Thyroid gland (tissue), 4 donors: ENCODE data around the gene MAP4K1. TPM values are rescaled to one million over a fixed set of nuclear protein-coding genes. Genes with fewer than 3 reads are reported as not detected.

Source experiments
- DNase-seq, 2 donors: peaks; one replicate each; pipeline ENCODE4 v3.0.0-alpha.2; 2019
- H3K27ac ChIP-seq, 3 donors: fragments of 200-600 bp; sonication (generic); 1 replicate in 2 of 3; 2 replicates in 1 of 3; pipeline ENCODE4 v1.5.1; 2016 to 2019; ENCODE audit warnings: mild to moderate bottlenecking in 1 of 3, moderate library complexity in 1 of 3
- H3K27me3 ChIP-seq: fragments of 200-600 bp; sonication (generic); one replicate; pipeline ENCODE4 v1.5.1; 2019
- H3K36me3 ChIP-seq, 2 donors: fragments of 200-600 bp; sonication (generic); one replicate each; pipeline ENCODE4 v1.5.1; 2016 to 2019
- H3K4me1 ChIP-seq, 2 donors: fragments of 200-600 bp; sonication (generic); one replicate each; pipeline ENCODE4 v1.5.1; 2017 to 2019
- H3K4me3 ChIP-seq, 3 donors: fragments of 200-600 bp; sonication (generic); replicated peaks in 1 of 3; 1 replicate in 2 of 3; 2 replicates in 1 of 3; pipeline ENCODE4 v1.5.1; 2016; ENCODE audit warnings: mild to moderate bottlenecking in 1 of 3
- H3K9me3 ChIP-seq: fragments of 200-600 bp; sonication (generic); one replicate; pipeline ENCODE4 v1.5.1; 2017
- CTCF ChIP-seq, 6 experiments: fragments of 200-600 bp in 3 of 6; fragments of 450-650 bp in 3 of 6; sonication (generic) in 3 of 6; IDR thresholded peaks; one replicate each; pipeline ENCODE4 v1.5.1; 2016 to 2019; ENCODE audit warnings: antibody characterized with exemption in 6 of 6, mild to moderate bottlenecking in 2 of 6, inconsistent platforms in 1 of 6, moderate library complexity in 1 of 6
- POLR2A ChIP-seq, 2 donors: fragments of 450-650 bp; IDR thresholded peaks; one replicate each; pipeline ENCODE4 v1.6.1; 2017; ENCODE audit warnings: antibody characterized with exemption in 2 of 2, mild to moderate bottlenecking in 2 of 2, moderate library complexity in 1 of 2
- WGBS, 2 donors: methylation state at CpG; one replicate each; pipeline ENCODE4 v1.1.5; 2017; 5-methylcytosine and 5-hydroxymethylcytosine counted together
- intact Hi-C: fragments of 100-400 bp; cut with DNase I; formaldehyde crosslinking; loops from one replicate; pipeline ENCODE4 v1.15.1; 2023
- total RNA-seq, 4 donors: library from RNA; depleted of rRNA; stranded (reverse); fragments of >200 nt; gene quantifications; one replicate each; pipeline ENCODE4 v1.2.3, GENCODE V29; 2016

The MAP4K1 gene
- total RNA-seq, 4 donors from 2014 or later = 0.83 to 9.7 (median 2.2) TPM

- no peak for DNase-seq
- H3K36me3 ChIP-seq = no peaks in the 10 kb centered on the region
- H3K27me3 ChIP-seq = no peaks in the 10 kb centered on the region
- H3K9me3 ChIP-seq = no peaks in the 10 kb centered on the region
- TF ChIP-seq POLR2A (IDR thresholded peaks at IDR 0.05) = no peak
- TF ChIP-seq CTCF (IDR thresholded peaks at IDR 0.05) = no peak
- no peaks in the 10 kb centered on the region for H3K4me1 ChIP-seq
- no peak overlapping the region for H3K4me3 ChIP-seq
- H3K27ac ChIP-seq = no peak overlapping the region
- 75 to 85% methylated on average over 15 to 19 of the region's 19 CpGs for WGBS, 2 donors
- intact Hi-C loops = loop anchor here (10.0 kb wide), 1 partner anchor 91 kb away; no protein-coding TSS in a partner anchor
Measured at GRCh38 chr19:38543286-38543806, 74.4 kb downstream of the MAP4K1 start.

DNA sequence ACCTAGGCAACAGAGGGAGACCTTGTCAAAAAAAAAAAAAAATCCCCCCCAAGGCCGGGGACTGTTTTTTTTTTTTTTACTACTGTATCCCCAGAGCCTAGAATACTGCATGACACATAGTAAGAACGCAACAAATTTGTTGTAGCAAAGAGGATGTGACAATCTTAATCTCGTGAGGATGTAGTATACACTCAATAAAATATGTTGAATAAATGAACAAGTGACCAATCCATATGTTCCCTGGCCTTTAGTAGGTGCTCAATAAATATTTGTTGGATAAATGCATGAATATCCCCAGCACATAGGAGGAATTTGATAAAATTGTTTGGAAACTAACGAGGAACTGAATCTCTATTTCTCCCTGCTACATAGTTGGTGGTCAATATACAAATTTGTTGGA, 75.7 kb downstream of the MAP4K1 start:
- TF ChIP-seq CTCF (IDR thresholded peaks at IDR 0.05) (no peak), POLR2A (IDR thresholded peaks at IDR 0.05) (no peak)
- intact Hi-C loops = loop anchor here (10.0 kb wide), 1 partner anchor 93 kb away; no protein-coding TSS in a partner anchor

DNA sequence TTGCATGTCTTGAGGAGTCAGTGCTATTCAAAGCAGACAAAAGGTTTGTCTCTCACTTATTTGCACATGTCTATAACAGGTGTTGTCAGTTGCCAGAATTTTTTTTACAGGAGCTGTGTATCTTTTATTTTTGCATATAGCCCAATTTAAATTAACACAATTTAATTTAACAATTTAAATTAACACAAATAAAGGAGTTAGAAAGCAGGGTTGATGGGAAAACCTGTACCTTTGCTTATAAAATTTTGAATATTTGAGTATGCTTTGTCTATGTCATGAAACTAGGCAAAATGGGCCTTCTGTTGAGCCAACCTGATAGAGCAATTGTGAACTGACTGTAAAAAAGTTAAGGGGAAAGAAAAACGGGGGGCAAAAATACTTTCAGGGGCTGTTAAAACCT, 78.0 kb downstream of the MAP4K1 start:
- no peak overlapping the region for H3K4me3 ChIP-seq
- no peak overlapping the region for H3K27ac ChIP-seq
- intact Hi-C loops = loop anchor here (10.0 kb wide), 2 partner anchors 95 to 405 kb away; no protein-coding TSS in a partner anchor
- DNase-seq = no peak
- H3K27me3 ChIP-seq = no peaks in the 10 kb centered on the region
- H3K4me1 ChIP-seq = no peaks in the 10 kb centered on the region
- no peaks in the 10 kb centered on the region for H3K36me3 ChIP-seq
- WGBS, 2 donors = 41 to 54% methylated on average over 1 of the region's 1 CpG
- H3K9me3 ChIP-seq = no peaks in the 10 kb centered on the region
- TF ChIP-seq CTCF (IDR thresholded peaks at IDR 0.05) (no peak), POLR2A (IDR thresholded peaks at IDR 0.05) (no peak)

More for the DNA sequence above, 75.7 kb downstream of the MAP4K1 start:
- DNase-seq = no peak
- no peaks in the 10 kb centered on the region for H3K27me3 ChIP-seq
- WGBS, 2 donors = 88 to 93% methylated on average over 4 of the region's 4 CpGs
- no peaks in the 10 kb centered on the region for H3K9me3 ChIP-seq
- no peaks in the 10 kb centered on the region for H3K4me1 ChIP-seq
- H3K36me3 ChIP-seq = no peaks in the 10 kb centered on the region
- no peak overlapping the region for H3K27ac ChIP-seq
- no peak overlapping the region for H3K4me3 ChIP-seq

DNA sequence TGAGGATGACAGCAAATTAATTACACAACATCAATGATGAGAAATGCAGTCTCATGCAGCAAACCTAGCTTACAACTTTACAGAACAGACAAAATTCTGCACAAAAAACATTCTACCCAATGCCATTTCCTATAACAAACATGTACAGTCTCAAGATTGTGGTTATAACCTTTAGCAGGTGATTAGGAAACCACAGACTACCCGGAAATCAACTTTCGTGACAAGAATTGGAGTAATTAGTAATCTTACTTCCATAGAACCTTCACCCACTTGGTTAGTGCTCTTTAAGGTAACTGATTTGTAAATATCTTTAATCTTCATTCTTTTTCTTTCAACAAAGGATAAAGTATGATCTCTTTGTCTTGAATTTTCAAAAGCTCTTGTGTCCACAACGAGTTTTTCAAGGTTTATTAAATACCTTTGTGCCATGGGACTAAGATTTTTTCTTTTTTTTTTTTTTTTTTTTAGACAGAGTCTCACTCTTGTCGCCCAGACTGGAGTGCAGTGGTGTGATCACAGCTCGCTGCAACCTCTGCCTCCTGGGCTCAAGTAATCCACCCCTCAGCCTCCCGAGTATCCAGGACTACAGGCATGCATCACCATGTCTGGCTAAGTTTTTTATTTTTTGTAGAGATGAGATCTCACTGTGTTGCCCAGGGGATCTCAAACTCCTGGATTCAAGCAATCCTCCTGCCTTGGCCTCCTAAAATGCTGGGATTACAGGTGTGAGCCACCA, 78.8 kb downstream of the MAP4K1 start:
- Histone ChIP-seq H3K4me3 (no peak overlapping the region), H3K4me1 (no peaks in the 10 kb centered on the region), H3K27ac (no peak overlapping the region), H3K36me3 (no peaks in the 10 kb centered on the region), H3K9me3 (no peaks in the 10 kb centered on the region), H3K27me3 (no peaks in the 10 kb centered on the region)
- 52 to 54% methylated on average over 6 of the region's 6 CpGs for WGBS, 2 donors
- DNase-seq = no peak
- intact Hi-C loops = loop anchor here (10.0 kb wide), 1 partner anchor 406 kb away; no protein-coding TSS in a partner anchor
- no peak for TF ChIP-seq CTCF (IDR thresholded peaks at IDR 0.05)
- TF ChIP-seq POLR2A (IDR thresholded peaks at IDR 0.05) = no peak

DNA sequence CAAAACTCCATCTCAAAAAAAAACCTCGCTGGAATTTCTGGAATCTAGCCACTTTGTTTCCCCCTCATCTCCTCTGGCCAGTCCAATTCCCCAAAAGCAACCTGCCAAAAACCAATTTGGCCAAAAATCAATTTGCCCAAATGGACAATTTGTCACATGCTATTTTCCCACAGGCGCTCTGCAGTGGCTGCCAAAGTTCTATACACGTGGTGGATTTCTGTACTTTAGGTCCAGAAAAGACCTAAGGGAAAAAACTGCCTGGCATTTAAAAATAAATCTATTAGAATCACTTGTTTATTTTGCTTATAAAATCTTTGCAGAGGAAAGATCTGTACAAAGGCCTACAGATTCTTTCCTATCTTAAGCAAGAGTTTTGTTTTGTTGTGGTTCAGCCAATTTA, 79.4 kb downstream of the MAP4K1 start:
- DNase-seq = no peak
- H3K4me1 ChIP-seq = no peaks in the 10 kb centered on the region
- no peaks in the 10 kb centered on the region for H3K9me3 ChIP-seq
- intact Hi-C loops = loop anchor here (10.0 kb wide), 1 partner anchor 406 kb away; no protein-coding TSS in a partner anchor
- no peaks in the 10 kb centered on the region for H3K27me3 ChIP-seq
- no peaks in the 10 kb centered on the region for H3K36me3 ChIP-seq
- H3K27ac ChIP-seq = no peak overlapping the region
- 39 to 50% methylated on average over 3 of the region's 3 CpGs for WGBS, 2 donors
- no peak overlapping the region for H3K4me3 ChIP-seq
- no peak for TF ChIP-seq POLR2A (IDR thresholded peaks at IDR 0.05)
- no peak for TF ChIP-seq CTCF (IDR thresholded peaks at IDR 0.05)
